ENCODE data around the gene GP2. TPM values are rescaled to one million over a fixed set of nuclear protein-coding genes. Genes with fewer than 3 reads are reported as not detected.

Gene GP2
- total RNA-seq, 1 donor from 2014 or later, result not detected

DNA sequence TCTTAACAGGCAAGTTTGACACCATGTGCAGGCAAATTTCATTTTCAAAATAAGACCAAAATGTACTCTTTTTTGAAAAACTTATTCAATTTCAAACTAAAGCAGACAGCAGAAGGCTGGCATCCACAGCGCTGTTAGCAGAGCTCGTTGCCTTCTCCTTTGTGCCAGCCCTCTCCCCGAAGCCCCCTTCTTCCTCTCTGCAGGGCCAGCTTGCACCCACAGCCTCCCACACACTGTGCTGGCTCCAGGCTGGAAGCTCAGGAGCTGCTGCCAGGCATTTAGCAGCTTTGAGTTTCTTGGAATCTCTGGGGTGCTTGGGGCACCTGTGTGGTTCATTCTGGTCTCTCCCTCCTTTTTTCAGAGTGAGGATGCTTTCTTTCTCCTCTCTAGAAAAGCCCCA, 37.7 kb downstream of the GP2 start:
- Histone ChIP-seq H3K9me3 (no peaks in the 10 kb centered on the region), H3K4me3 (no peak overlapping the region), H3K36me3 (no peaks in the 10 kb centered on the region), H3K27ac (no peak overlapping the region), H3K27me3 (no peaks in the 10 kb centered on the region), H3K4me1 (no peaks in the 10 kb centered on the region)
- TF ChIP-seq POLR2AphosphoS5 (IDR thresholded peaks at IDR 0.05; ENCODE audit: insufficient read depth in 1 of 2, low read depth in 1 of 2), result no peak
- no peak for TF ChIP-seq POLR2A (IDR thresholded peaks at IDR 0.05)
- TF ChIP-seq, protein P1, sequence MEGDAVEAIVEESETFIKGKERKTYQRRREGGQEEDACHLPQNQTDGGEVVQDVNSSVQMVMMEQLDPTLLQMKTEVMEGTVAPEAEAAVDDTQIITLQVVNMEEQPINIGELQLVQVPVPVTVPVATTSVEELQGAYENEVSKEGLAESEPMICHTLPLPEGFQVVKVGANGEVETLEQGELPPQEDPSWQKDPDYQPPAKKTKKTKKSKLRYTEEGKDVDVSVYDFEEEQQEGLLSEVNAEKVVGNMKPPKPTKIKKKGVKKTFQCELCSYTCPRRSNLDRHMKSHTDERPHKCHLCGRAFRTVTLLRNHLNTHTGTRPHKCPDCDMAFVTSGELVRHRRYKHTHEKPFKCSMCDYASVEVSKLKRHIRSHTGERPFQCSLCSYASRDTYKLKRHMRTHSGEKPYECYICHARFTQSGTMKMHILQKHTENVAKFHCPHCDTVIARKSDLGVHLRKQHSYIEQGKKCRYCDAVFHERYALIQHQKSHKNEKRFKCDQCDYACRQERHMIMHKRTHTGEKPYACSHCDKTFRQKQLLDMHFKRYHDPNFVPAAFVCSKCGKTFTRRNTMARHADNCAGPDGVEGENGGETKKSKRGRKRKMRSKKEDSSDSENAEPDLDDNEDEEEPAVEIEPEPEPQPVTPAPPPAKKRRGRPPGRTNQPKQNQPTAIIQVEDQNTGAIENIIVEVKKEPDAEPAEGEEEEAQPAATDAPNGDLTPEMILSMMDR (IDR thresholded peaks at IDR 0.05), result no peak
- DNase-seq (ENCODE audit: extremely low spot score in 2 of 2), result no peak
- intact Hi-C loops (cut with DNase I), result no loop called here

DNA sequence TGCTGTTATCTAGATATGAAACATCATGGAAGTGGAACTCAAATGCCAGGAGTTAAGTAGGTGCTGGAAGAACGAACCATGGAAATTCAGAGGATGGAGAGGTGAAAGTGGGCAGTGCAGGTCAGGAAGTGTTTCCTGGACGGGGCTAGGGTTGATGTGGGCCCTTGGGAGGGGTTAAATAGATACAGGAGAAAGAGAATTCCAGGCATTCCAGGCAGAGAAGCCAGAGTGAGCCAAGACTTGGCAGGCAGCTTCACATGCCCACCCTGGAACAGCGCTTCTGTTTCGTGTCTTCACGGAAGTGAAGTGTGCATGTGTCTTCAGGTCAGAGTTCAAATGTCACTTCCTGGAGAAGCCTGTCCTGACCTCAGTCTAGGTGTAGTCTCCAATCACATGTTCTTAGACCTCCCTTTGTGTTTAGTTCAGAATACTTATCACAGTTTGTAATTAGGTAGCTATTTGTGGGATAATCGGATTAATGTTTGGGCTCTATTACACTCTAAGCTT, 41.3 kb downstream of the GP2 start:
- no peak for TF ChIP-seq POLR2AphosphoS5 (IDR thresholded peaks at IDR 0.05; ENCODE audit: insufficient read depth in 1 of 2, low read depth in 1 of 2)
- Histone ChIP-seq H3K4me3 (no peak overlapping the region), H3K9me3 (no peaks in the 10 kb centered on the region), H3K27me3 (no peaks in the 10 kb centered on the region), H3K4me1 (no peaks in the 10 kb centered on the region), H3K27ac (no peak overlapping the region), H3K36me3 (no peaks in the 10 kb centered on the region)
- intact Hi-C loops (cut with DNase I), result no loop called here
- no peak for DNase-seq (ENCODE audit: extremely low spot score in 2 of 2)

DNA sequence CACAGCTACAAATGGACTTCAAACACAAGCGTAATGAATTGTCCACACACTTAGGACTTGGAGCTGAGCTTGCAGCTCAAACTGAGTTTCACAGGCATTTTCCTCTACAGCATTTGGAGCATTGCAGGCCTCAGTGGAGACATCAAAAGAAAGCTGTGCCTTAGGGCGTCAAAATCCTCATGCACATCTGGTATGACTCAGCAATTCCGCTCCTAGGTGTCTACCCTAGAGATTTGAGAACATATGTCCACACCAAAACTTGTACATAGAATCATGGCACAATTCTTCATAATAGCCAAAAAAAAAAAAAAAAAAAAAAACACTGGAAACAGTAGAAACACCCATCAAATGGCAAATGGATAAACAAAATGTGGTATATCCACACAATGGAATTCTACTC, 47.1 kb downstream of the GP2 start:
- DNase-seq (ENCODE audit: extremely low spot score in 2 of 2), result no peak
- Histone ChIP-seq H3K4me1 (no peaks in the 10 kb centered on the region), H3K27me3 (no peaks in the 10 kb centered on the region), H3K36me3 (no peaks in the 10 kb centered on the region), H3K4me3 (no peak overlapping the region), H3K27ac (no peak overlapping the region), H3K9me3 (no peaks in the 10 kb centered on the region)
- TF ChIP-seq POLR2A (IDR thresholded peaks at IDR 0.05) (no peak), POLR2AphosphoS5 (IDR thresholded peaks at IDR 0.05; ENCODE audit: insufficient read depth in 1 of 2, low read depth in 1 of 2) (no peak)
- TF ChIP-seq, protein P1 (IDR thresholded peaks at IDR 0.05), result no peak
- intact Hi-C loops (cut with DNase I), result no loop called here

DNA sequence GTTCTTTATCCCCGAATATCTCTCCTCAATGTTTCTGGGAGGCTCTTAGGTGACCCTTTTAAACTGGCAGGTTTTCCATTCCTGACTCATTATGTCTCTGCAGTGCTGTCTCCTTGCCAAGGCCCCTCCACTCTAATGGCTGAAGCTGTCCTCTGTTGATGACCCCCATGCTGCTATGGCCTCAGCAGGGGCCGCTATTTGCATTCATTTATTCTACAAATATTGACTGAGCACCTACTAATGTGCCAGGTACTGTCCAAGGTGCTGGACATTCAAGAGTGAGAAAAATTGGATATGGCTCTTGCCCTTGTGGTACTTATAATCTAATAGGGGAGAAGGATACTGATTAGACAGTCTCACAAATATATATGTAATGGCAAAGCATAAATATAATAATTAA, 55.4 kb downstream of the GP2 start:
- intact Hi-C loops (cut with DNase I), result no loop called here
- TF ChIP-seq POLR2A (IDR thresholded peaks at IDR 0.05) (no peak), POLR2AphosphoS5 (IDR thresholded peaks at IDR 0.05; ENCODE audit: insufficient read depth in 1 of 2, low read depth in 1 of 2) (no peak)
- TF ChIP-seq, protein P1 (IDR thresholded peaks at IDR 0.05), result no peak
- Histone ChIP-seq H3K9me3 (no peaks in the 10 kb centered on the region), H3K36me3 (no peaks in the 10 kb centered on the region), H3K27ac (no peak overlapping the region), H3K27me3 (no peaks in the 10 kb centered on the region), H3K4me3 (no peak overlapping the region), H3K4me1 (no peaks in the 10 kb centered on the region)
- no peak for DNase-seq (ENCODE audit: extremely low spot score in 2 of 2)

DNA sequence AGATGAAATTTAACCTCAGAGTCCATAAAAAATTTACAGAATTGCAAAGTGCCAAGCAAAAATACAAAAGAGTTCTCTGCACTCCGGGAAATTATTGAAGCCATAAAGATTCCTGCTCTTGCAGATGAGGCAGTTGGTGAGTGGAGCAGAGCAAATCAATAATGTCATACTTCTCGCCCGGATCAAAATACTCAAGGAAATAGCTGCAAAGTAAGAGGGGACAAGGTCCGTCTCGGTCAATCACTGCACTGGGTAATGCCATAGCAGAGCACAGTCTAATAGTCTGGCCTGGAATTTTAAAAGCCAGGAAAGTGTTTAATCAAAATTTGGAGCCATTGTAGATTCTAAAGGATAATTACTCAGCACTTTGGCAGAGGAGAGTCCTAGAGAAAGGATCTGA, 58.9 kb downstream of the GP2 start:
- DNase-seq (ENCODE audit: extremely low spot score in 2 of 2), result no peak
- no peaks in the 10 kb centered on the region for H3K9me3 ChIP-seq
- H3K4me3 ChIP-seq, result no peak overlapping the region
- no peaks in the 10 kb centered on the region for H3K4me1 ChIP-seq
- H3K27me3 ChIP-seq, result no peaks in the 10 kb centered on the region
- TF ChIP-seq POLR2A (IDR thresholded peaks at IDR 0.05) (no peak), POLR2AphosphoS5 (IDR thresholded peaks at IDR 0.05; ENCODE audit: insufficient read depth in 1 of 2, low read depth in 1 of 2) (no peak)
- TF ChIP-seq, protein P1 (IDR thresholded peaks at IDR 0.05), result no peak
- no peaks in the 10 kb centered on the region for H3K36me3 ChIP-seq
- intact Hi-C loops (cut with DNase I), result no loop called here
- no peak overlapping the region for H3K27ac ChIP-seq
